SU-DHL-6 (cell line): ENCODE data around the gene TLR9.

Experiments used
- H2AFZ ChIP-seq: fragments of 200-600 bp; sonication (generic); 2 replicates; pipeline ENCODE4 v1.6.1; 2014; ENCODE audit warnings: low read depth, mild to moderate bottlenecking, moderate library complexity, mixed read lengths, antibody characterized with exemption, low read length; ENCODE audit not compliant: severe bottlenecking
- H3F3A ChIP-seq: fragments of 200-600 bp; shearing (Covaris generic); 2 replicates; pipeline ENCODE4 v1.6.0; 2016; ENCODE audit warnings: antibody characterized with exemption, mild to moderate bottlenecking; ENCODE audit not compliant: insufficient read depth
- H3K27ac ChIP-seq: fragments of 200-600 bp; sonication (generic); 2 replicates; pipeline ENCODE4 v1.5.1; 2016; ENCODE audit warnings: low read depth, mild to moderate bottlenecking, low read length, moderate library complexity, mixed read lengths
- H3K27me3 ChIP-seq: fragments of 200-600 bp; sonication (generic), shearing (Covaris generic); 2 replicates; pipeline ENCODE4 v1.6.0; 2014; ENCODE audit warnings: mild to moderate bottlenecking, low read length
- H3K36me3 ChIP-seq: fragments of 200-600 bp; sonication (generic); 2 replicates; pipeline ENCODE4 v1.6.1; 2014; ENCODE audit warnings: mild to moderate bottlenecking, low read length, mixed read lengths
- H3K4me2 ChIP-seq: fragments of 300-600, 200-600 bp; shearing (Covaris generic), sonication (generic); 2 replicates; pipeline ENCODE4 v1.6.0; 2014; ENCODE audit warnings: low read length, low read depth, mild to moderate bottlenecking; ENCODE audit not compliant: poor library complexity, severe bottlenecking
- H3K4me3 ChIP-seq: fragments of 200-600 bp; sonication (generic); 2 replicates; pipeline ENCODE4 v1.5.1; 2014; ENCODE audit warnings: antibody characterized with exemption, low read length, mild to moderate bottlenecking, mixed read lengths; ENCODE audit not compliant: insufficient read depth, poor library complexity, severe bottlenecking
- H3K79me2 ChIP-seq: fragments of 200-600 bp; sonication (generic); 2 replicates; pipeline ENCODE4 v1.6.1; 2014; ENCODE audit warnings: mild to moderate bottlenecking, low read length, moderate library complexity; ENCODE audit not compliant: insufficient read depth
- H3K9ac ChIP-seq: fragments of 200-600 bp; sonication (generic); 2 replicates; pipeline ENCODE4 v1.7.0; 2014; ENCODE audit warnings: mild to moderate bottlenecking, low read length
- H3K9me2 ChIP-seq: fragments of 200-600 bp; sonication (generic); replicated peaks from 2 replicates; pipeline ENCODE4 v1.6.1; 2014; ENCODE audit warnings: low read length; ENCODE audit not compliant: insufficient read depth
- H3K9me3 ChIP-seq: fragments of 200-600 bp; sonication (generic); 2 replicates; pipeline ENCODE4 v1.6.1; 2014; ENCODE audit warnings: low read length, mixed read lengths; ENCODE audit not compliant: insufficient read depth
- H4K20me1 ChIP-seq: fragments of 200-600 bp; sonication (generic); 2 replicates; pipeline ENCODE4 v1.6.1; 2014; ENCODE audit warnings: low read depth, mild to moderate bottlenecking, antibody characterized with exemption, low read length, moderate library complexity, mixed read lengths
- CTCF ChIP-seq: fragments of 200-600 bp; sonication (generic); IDR thresholded peaks from one replicate; pipeline ENCODE4 v1.5.1; 2017; ENCODE audit warnings: antibody characterized with exemption, mild to moderate bottlenecking, low read length, moderate library complexity; ENCODE audit not compliant: insufficient read depth, poor library complexity, severe bottlenecking
- EZH2phosphoT487 ChIP-seq: fragments of 200-600 bp; sonication (generic), shearing (Covaris generic); conservative IDR thresholded peaks from 2 replicates; pipeline ENCODE4 v1.6.1; 2018; ENCODE audit warnings: mild to moderate bottlenecking, antibody characterized with exemption, low read length, moderate library complexity, mixed read lengths

The TLR9 gene

GRCh38 chr3:52190294-52191074 is 35.0 kb downstream of the TLR9 start:
- H3K4me3 ChIP-seq: no peak overlapping the region
- no peaks in the 10 kb centered on the region for H3K9me3 ChIP-seq
- H3K27ac ChIP-seq: no peak overlapping the region

DNA sequence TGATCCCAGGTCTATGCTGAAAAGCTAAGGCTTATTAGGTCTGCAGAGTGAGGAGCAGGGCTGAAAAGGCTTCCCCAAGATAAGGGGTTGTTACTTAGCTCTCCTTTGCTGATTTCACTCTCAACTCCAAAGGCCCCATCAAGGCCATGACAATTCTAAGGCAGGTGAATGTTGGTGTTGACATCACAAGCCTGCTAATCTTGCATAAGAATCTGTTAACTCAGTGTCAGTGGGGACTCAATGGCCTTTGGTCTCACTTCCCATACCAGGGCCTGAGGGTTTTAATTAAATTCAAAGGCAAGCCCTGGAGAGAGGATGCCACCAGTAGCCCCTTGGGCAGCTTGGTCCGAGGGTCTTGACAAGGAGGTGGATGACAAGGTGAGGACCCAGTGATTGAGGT is 36.9 kb downstream of the TLR9 start:
- no peak overlapping the region for H2AFZ ChIP-seq
- H3K9me2 ChIP-seq: no peaks in the 10 kb centered on the region
- TF ChIP-seq EZH2phosphoT487 (no peak), CTCF (no peak)
- no peaks in the 10 kb centered on the region for H3F3A ChIP-seq
- no peaks in the 10 kb centered on the region; the same call in 1 of the 2 replicates for H3K27me3 ChIP-seq
- no peaks in the 10 kb centered on the region for H4K20me1 ChIP-seq
- H3K4me2 ChIP-seq: no peak overlapping the region
- no peak overlapping the region for H3K27ac ChIP-seq
- no peak overlapping the region for H3K9ac ChIP-seq
- H3K4me3 ChIP-seq: no peak overlapping the region
- no peaks in the 10 kb centered on the region for H3K79me2 ChIP-seq
- no peaks in the 10 kb centered on the region for H3K9me3 ChIP-seq
- no peaks in the 10 kb centered on the region for H3K36me3 ChIP-seq

More at GRCh38 chr3:52190294-52191074, 35.0 kb downstream of the TLR9 start:
- no peaks in the 10 kb centered on the region for H3F3A ChIP-seq
- H3K9me2 ChIP-seq: no peaks in the 10 kb centered on the region
- TF ChIP-seq CTCF (no peak), EZH2phosphoT487 (no peak)
- H3K27me3 ChIP-seq: no peaks in the 10 kb centered on the region
- H3K9ac ChIP-seq: no peak overlapping the region
- no peaks in the 10 kb centered on the region for H3K79me2 ChIP-seq
- no peak overlapping the region for H3K4me2 ChIP-seq
- H4K20me1 ChIP-seq: no peaks in the 10 kb centered on the region
- no peaks in the 10 kb centered on the region for H3K36me3 ChIP-seq
- no peak overlapping the region for H2AFZ ChIP-seq

- TF ChIP-seq EZH2phosphoT487 (no peak), CTCF (no peak)
- no peaks in the 10 kb centered on the region for H3K9me2 ChIP-seq
- no peaks in the 10 kb centered on the region for H3K36me3 ChIP-seq
- H3K4me3 ChIP-seq: no peak overlapping the region
- no peak overlapping the region for H3K9ac ChIP-seq
- no peaks in the 10 kb centered on the region; the same call in 1 of the 2 replicates for H3K27me3 ChIP-seq
- no peak overlapping the region for H3K27ac ChIP-seq
- H2AFZ ChIP-seq: no peak overlapping the region
- no peaks in the 10 kb centered on the region for H3K9me3 ChIP-seq
- no peaks in the 10 kb centered on the region for H4K20me1 ChIP-seq
- no peak overlapping the region for H3K4me2 ChIP-seq
- no peaks in the 10 kb centered on the region for H3F3A ChIP-seq
- H3K79me2 ChIP-seq: no peaks in the 10 kb centered on the region
Observed at GRCh38 chr3:52186729-52187128, 38.7 kb downstream of the TLR9 start.
